HepG2 (cell line): ENCODE measurements around the gene SRF. TPM values are rescaled to one million over a fixed set of nuclear protein-coding genes. Genes with fewer than 3 reads are reported as not detected.

Source experiments
- AGO2 ChIP-seq: fragments of 200-400 bp; formaldehyde crosslinking; optimal IDR thresholded peaks from 2 replicates; pipeline ENCODE3; 2017; ENCODE audit warnings: mild to moderate bottlenecking, low read depth, low read length, moderate library complexity
- CREB1 ChIP-seq, 2 experiments: fragments of 450-650 bp in 1 of 2; IDR thresholded peaks; 2 replicates each; pipeline ENCODE4 v1.6.1; 2016 to 2017; ENCODE audit warnings: control low read depth in 1 of 2, mild to moderate bottlenecking in 1 of 2, missing compliant biosample characterization in 1 of 2, missing genetic modification characterization in 1 of 2
- JUNB ChIP-seq: sonication (generic); formaldehyde crosslinking; IDR thresholded peaks from 2 replicates; pipeline ENCODE4 v1.8.0; 2022; ENCODE audit warnings: missing genetic modification reagents, mild to moderate bottlenecking, borderline replicate concordance
- KDM3A ChIP-seq: IDR thresholded peaks from 2 replicates; pipeline ENCODE4 v1.6.1; 2018; ENCODE audit warnings: low read depth, missing compliant biosample characterization
- KDM5B ChIP-seq: sonication (generic); formaldehyde crosslinking; IDR thresholded peaks from 2 replicates; pipeline ENCODE4 v1.4.0; 2020; ENCODE audit warnings: missing genetic modification reagents, mild to moderate bottlenecking, borderline replicate concordance
- PBX2 ChIP-seq: IDR thresholded peaks from 2 replicates; pipeline ENCODE4 v1.6.1; 2016; ENCODE audit warnings: control low read depth
- PHB2 ChIP-seq: fragments of 450-650 bp; IDR thresholded peaks from 2 replicates; pipeline ENCODE4 v1.6.1; 2018; ENCODE audit not compliant: partially characterized antibody
- PHF21A ChIP-seq: sonication (generic); formaldehyde crosslinking; IDR thresholded peaks from 2 replicates; pipeline ENCODE4 v1.5.0; 2020; ENCODE audit warnings: mild to moderate bottlenecking, missing genetic modification reagents
- SALL1 ChIP-seq: sonication (generic); formaldehyde crosslinking; IDR thresholded peaks from 2 replicates; pipeline ENCODE4 v1.8.0; 2022; ENCODE audit warnings: mild to moderate bottlenecking, missing genetic modification reagents
- SMAD9 ChIP-seq: sonication (generic); formaldehyde crosslinking; IDR thresholded peaks from 2 replicates; pipeline ENCODE4 v1.5.1; 2020; ENCODE audit warnings: mild to moderate bottlenecking, missing genetic modification reagents
- SMARCC2 ChIP-seq: fragments of 450-650 bp; IDR thresholded peaks from 2 replicates; pipeline ENCODE4 v1.6.1; 2017; ENCODE audit warnings: antibody characterized with exemption, mild to moderate bottlenecking
- SRF ChIP-seq: IDR thresholded peaks from 2 replicates; pipeline ENCODE4 v1.6.1; 2011; ENCODE audit warnings: mild to moderate bottlenecking, low read depth, low read length, moderate library complexity
- TBP ChIP-seq: sonication (generic); formaldehyde crosslinking; IDR thresholded peaks from 2 replicates; pipeline ENCODE4 v1.5.0; 2020; ENCODE audit warnings: missing genetic modification reagents
- ZMAT5 ChIP-seq: sonication (generic); formaldehyde crosslinking; IDR thresholded peaks from 2 replicates; pipeline ENCODE4 v1.5.0; 2020; ENCODE audit warnings: mild to moderate bottlenecking, low read depth, missing genetic modification reagents, borderline replicate concordance
- ZNF142 ChIP-seq: sonication (generic); formaldehyde crosslinking; IDR thresholded peaks from 2 replicates; pipeline ENCODE4 v1.4.0; 2020; ENCODE audit warnings: missing genetic modification reagents
- ZNF335 ChIP-seq: sonication (generic); formaldehyde crosslinking; IDR thresholded peaks from 2 replicates; pipeline ENCODE4 v1.4.0; 2020; ENCODE audit warnings: missing genetic modification reagents
- ZNF776 ChIP-seq: sonication (generic); formaldehyde crosslinking; IDR thresholded peaks from 2 replicates; pipeline ENCODE4 v1.4.0; 2020; ENCODE audit warnings: mild to moderate bottlenecking, missing genetic modification reagents
- ZNF781 ChIP-seq: sonication (generic); formaldehyde crosslinking; IDR thresholded peaks from 2 replicates; pipeline ENCODE4 v1.5.1; 2020; ENCODE audit warnings: borderline replicate concordance, mild to moderate bottlenecking, missing genetic modification reagents; ENCODE audit errors: not compliant biosample characterization
- ZNF784 ChIP-seq: sonication (generic); formaldehyde crosslinking; IDR thresholded peaks from 2 replicates; pipeline ENCODE4 v1.5.1; 2020; ENCODE audit warnings: missing genetic modification reagents, mild to moderate bottlenecking, borderline replicate concordance
- ZZZ3 ChIP-seq: sonication (generic); formaldehyde crosslinking; IDR thresholded peaks from 2 replicates; pipeline ENCODE4 v1.4.0; 2020; ENCODE audit warnings: missing genetic modification reagents, mild to moderate bottlenecking, borderline replicate concordance
- polyA plus RNA-seq, 8 experiments: library from polyadenylated mRNA; depleted of rRNA in 3 of 8; stranded (reverse) in 7 of 8; unstranded in 1 of 8; fragments of >200 nt; fragmentation: Illumina TruSeq in 4 of 8; extraction: Trizol in 4 of 8; gene quantifications; 2 replicates each; pipeline versions ENCODE4 v1.2.1 to v1.2.3, GENCODE V29; 2011 to 2016; ENCODE audit warnings: low read depth in 4 of 8, missing spikeins in 1 of 8, mixed read lengths in 1 of 8; ENCODE audit not compliant: insufficient read depth in 1 of 8
- total RNA-seq, 5 experiments: library from RNA; depleted of rRNA; stranded (reverse); fragments of >200 nt; fragmentation: Illumina TruSeq; extraction: Trizol; gene quantifications; 2 replicates each; pipeline ENCODE4 v1.2.3, GENCODE V29; 2016; ENCODE audit warnings: low read depth in 1 of 5

SRF gene
- total and polyA plus RNA-seq, 2 of the 13 experiments (the other 11 are each of a cell fraction or from before 2014, with no cell fraction given) = 25.5 to 44.1 TPM

- no peak; the same call in 1 of the 2 replicates for TF ChIP-seq ZNF784
- TF ChIP-seq PHB2 = no peak
- no peak for TF ChIP-seq SMARCC2
- TF ChIP-seq ZNF142 = peak; percentile 38; the same call in 1 of the 2 replicates
- no peak; the same call in 1 of the 2 replicates for TF ChIP-seq ZZZ3 (CRISPR knock-in tag)
- no peak for TF ChIP-seq ZNF781
- TF ChIP-seq TBP (CRISPR knock-in tag) = no peak
- peak; percentile 43; the same call in 1 of the 2 replicates for TF ChIP-seq PBX2 (CRISPR knock-in tag)
- TF ChIP-seq ZMAT5 = no peak
- peak; percentile 77 for TF ChIP-seq AGO2
- peak; percentile 99 for TF ChIP-seq PHF21A (CRISPR knock-in tag)
- TF ChIP-seq KDM3A (CRISPR knock-in tag) = no peak
- TF ChIP-seq SALL1 (CRISPR knock-in tag) = peak; percentile 70
- no peak for TF ChIP-seq SMAD9 (CRISPR knock-in tag)
- peak; percentile 99 for TF ChIP-seq SRF
- TF ChIP-seq KDM5B (CRISPR knock-in tag) = no peak; the same call in 1 of the 2 replicates
- peak; percentile 74; the same call in 1 of the 2 replicates for TF ChIP-seq ZNF776 (CRISPR knock-in tag)
- TF ChIP-seq ZNF335 (CRISPR knock-in tag) = no peak
- TF ChIP-seq JUNB (CRISPR knock-in tag) = no peak
- peak; percentile 86 for TF ChIP-seq CREB1 (IDR thresholded peaks at IDR 0.05)
- TF ChIP-seq CREB1 (CRISPR knock-in tag; IDR thresholded peaks at IDR 0.05) = peak; percentile 88
Observed at GRCh38 chr6:43170931-43171706, at the start of gene SRF (continued).
